Inferior parietal cortex (tissue), 1 donor: Measurements from ENCODE around the gene PAQR8.

Experiments used
- DNase-seq: peaks from one replicate; pipeline ENCODE4 v3.0.0-alpha.2; 2016; ENCODE audit errors: extremely low spot score

PAQR8 gene

DNA sequence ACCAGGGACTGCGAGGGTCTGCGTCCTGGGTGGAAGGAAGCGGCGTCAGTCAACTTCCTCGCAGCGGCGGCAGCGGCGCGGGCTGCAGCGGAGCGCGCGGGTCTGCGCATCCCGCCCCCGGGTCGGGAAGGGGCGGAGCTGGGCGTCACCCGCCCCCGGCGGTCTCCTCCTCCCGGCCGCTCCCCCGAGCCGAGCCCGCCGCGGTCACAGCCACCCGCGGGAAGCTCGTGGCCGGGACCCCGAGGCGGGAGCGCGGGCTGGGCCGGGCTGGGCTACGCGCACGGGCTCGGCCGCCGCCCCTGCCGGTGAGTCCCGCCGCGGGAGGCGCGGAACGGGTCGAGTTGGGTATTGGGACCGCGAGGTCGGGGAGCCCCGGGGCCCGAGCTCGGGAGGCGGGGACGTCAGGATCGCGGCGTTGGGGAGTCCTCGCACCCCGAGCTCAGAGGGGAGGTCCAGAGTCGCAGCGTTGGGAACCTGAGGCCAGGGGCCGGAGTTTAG is at the start of gene PAQR8:
Gene PAQR8, plus strand, starts transcription at position 207 of the 498 bp plus-strand sequence. CDS start 41,063 bp downstream, outside the sequence.
- peak; percentile 75 for DNase-seq

- peak; percentile 32 for DNase-seq
These were observed 49.5 kb upstream of the PAQR8 start for GRCh38 chr6:52312461-52312860.

DNA sequence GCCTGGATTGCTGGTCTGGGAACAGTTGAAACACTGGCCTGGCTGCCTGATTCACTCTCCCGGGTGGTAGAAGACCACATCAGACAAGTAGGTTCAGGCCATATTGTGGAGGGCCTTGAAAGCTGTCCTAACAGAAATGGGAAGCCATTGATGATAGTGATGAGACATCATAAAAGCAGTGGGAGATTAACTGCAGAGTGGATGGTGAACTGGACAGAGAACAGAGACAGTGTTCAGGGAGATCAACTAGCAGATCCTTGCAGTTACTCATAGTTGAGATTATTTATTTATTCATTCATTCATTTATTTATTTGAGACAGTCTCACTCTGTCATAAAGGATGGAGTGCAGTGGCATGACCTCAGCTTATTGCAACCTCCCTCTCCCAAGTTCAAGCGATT is 47.2 kb upstream of the PAQR8 start:
- no peak for DNase-seq

GRCh38 chr6:52317211-52317610 is 44.7 kb upstream of the PAQR8 start:
- no peak for DNase-seq

GRCh38 chr6:52317841-52318581 is 43.9 kb upstream of the PAQR8 start:
- no peak for DNase-seq

GRCh38 chr6:52324189-52324588 is 37.8 kb upstream of the PAQR8 start:
- no peak for DNase-seq

- no peak for DNase-seq
These were observed 36.1 kb upstream of the PAQR8 start for GRCh38 chr6:52325695-52326471.

DNA sequence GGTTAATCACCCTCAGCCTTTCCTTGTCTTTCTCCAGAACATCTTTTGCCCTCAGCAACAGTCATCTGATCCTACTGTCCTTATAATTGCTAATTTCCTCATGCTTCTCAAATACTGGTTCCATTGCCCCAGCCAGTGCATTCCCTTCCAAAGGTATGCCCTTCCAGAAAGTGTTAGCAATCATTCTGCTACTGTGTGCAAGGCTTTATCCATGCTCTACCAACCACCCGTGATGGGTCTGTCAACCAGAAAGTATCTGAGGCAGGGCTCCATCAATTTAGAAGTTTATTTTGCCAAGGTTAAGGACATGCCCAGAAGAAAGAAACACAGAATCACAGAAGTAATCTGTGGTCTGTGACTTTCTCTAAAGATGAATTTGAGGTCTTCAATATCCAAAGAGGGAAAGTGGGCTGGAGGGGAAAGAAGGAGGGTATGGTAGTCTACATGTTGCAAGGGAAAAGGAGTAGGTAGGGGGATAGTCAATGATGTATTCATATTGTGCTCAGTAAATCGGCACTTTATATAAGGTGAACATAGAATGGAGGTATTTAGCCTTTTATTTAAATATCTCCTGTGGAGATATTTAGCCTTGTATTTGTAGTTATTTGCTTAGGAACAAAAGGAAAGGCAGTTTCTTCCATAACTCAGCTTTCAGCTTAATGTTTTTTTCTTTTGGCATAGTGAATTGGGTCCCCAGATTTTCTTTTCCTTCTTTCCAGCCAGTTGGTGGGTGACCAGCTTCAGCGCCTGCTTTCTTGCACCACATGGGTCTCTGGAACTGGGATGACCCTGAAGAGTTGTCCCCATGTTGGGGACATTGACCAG is 35.2 kb upstream of the PAQR8 start:
- no peak for DNase-seq

GRCh38 chr6:52328303-52328662 is 33.7 kb upstream of the PAQR8 start:
- no peak for DNase-seq

DNA sequence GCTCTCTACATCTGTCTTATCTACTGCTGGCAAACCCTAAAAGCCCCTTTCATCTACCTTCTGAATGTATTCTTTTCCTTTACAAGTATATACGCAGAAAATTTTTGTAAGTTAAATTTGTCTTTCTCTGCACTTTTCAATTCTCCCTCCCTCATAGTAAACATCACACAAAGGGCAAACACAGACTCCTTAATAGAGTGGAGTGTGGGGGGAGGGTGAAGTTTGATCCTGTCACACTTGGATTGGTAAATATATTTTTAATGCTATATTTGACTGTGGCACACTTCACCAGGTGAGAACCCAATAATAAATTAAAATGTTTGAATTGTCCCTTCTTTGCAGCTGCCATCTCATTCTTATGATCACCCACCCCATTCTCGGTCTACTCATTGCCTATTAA is 33.2 kb upstream of the PAQR8 start:
- no peak for DNase-seq

DNA sequence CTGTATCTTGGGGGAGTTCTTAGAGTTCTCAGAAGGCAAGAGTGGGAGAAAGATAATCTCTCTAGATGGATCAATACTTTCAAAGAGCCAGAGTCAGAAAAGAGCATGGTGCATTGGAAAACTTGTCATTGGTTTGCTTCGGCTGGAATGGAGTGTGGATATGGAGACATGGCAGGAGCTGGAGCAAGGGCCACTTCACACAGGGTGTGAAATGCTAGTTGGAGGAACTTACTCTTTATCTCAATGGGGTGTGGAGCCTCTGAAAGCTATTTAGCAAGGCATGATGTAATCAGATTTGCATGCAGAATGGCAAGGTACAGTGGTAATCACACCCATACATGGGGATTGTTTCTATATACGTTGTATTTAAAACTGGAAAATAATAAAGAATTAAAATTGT is 31.5 kb upstream of the PAQR8 start:
- no peak for DNase-seq

- DNase-seq = no peak
These were observed 30.0 kb upstream of the PAQR8 start for GRCh38 chr6:52331793-52332457.

GRCh38 chr6:52333840-52334200 is 28.1 kb upstream of the PAQR8 start:
- no peak for DNase-seq

GRCh38 chr6:52335576-52335975 is 26.4 kb upstream of the PAQR8 start:
- no peak for DNase-seq

DNA sequence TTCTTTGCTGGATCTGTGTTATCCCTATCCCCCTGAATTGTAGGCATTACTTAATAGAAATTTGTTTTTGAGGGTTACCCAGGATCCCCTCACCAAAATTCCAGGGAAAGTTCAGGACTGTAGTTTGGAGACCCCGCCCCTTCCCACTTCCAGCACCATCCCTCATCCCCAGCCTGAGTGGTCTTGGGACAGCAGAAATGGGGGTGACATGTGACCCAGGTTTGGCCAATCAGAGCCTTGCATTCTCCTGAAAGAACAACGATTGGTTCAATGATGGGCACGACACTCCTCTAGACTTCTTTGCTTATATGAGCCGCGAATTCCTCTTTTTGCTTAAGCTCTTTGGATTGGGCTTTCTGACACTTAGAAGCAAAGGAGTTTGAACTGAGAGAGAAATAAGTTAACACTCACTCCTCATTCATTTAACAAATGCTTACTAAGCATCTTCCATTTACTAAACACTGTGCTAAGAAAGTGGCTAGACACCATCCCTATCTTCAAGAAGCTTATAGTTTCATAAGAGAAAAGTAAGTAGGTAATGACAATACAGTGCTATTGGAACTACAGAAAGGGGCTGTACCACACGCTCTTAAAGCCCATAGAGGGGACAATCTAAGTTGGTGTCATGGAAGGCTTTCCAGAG is 24.9 kb upstream of the PAQR8 start:
- no peak for DNase-seq

GRCh38 chr6:52337633-52338290 is 24.2 kb upstream of the PAQR8 start:
- peak; percentile 38 for DNase-seq

- no peak for DNase-seq
These were observed 21.4 kb upstream of the PAQR8 start for GRCh38 chr6:52340603-52340880.

DNA sequence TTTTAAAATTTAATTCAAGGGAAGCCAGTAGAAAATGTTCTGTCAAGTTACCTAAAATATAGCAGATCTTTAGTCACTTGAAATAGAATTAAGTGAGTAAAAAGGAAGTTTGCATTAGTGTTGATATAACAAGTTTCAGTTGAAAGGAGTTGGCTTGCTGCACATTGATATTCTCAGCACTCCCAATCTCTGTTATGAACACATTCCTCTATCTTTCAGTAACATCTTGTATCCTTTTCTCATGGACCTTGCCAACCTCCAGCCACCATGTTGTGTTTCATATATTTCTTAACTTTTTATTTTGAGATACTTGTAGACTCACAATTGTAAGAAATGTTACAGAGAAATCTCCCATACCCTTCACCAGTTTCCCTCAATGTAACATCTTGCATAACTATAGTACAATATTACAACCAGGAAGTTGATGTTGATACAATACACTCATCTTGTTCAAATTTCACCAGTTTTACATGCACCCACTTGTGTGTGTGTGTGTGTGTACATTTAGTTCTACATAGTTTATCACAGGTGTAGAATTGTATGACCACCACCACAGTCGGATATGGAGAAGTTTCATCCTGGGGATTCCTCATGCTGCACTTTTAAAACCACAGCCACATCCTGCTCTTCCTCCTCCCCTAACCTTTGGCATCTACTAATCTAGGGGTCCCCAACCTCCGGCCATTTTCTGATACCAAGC is 20.2 kb upstream of the PAQR8 start:
- DNase-seq = no peak

GRCh38 chr6:52345311-52345710 is 16.6 kb upstream of the PAQR8 start:
- no peak for DNase-seq

GRCh38 chr6:52346503-52346902 is 15.4 kb upstream of the PAQR8 start:
- DNase-seq = no peak
